Stimulated activated CD8-positive, alpha-beta memory T cell treated with anti-CD3 and anti-CD28 coated beads, Interleukin-4, amount 100 ng/mL, for 48 hours (primary cell): ENCODE data around the gene GYG2.
"Not testable (repeated sequence)": the region's sequence is repeated elsewhere in the genome, so short reads cannot be mapped to it uniquely, and the experiment has no call there.

Experiments
- DNase-seq: peaks from one replicate; pipeline ENCODE4 v3.0.0-alpha.2; 2020

The GYG2 gene

GRCh38 chrX:2828344-2828958 is at the start of gene GYG2:
Gene GYG2 (plus strand): TSS chrX:2828930. CDS start chrX:2830189, 1,259 bp downstream.
- no peak for DNase-seq

- not testable (repeated sequence) for DNase-seq
Observed at GRCh38 chrX:2780472-2781225, 48.1 kb upstream of the GYG2 start.

GRCh38 chrX:2781226-2781571 is 47.5 kb upstream of the GYG2 start:
- DNase-seq, result no peak

DNA sequence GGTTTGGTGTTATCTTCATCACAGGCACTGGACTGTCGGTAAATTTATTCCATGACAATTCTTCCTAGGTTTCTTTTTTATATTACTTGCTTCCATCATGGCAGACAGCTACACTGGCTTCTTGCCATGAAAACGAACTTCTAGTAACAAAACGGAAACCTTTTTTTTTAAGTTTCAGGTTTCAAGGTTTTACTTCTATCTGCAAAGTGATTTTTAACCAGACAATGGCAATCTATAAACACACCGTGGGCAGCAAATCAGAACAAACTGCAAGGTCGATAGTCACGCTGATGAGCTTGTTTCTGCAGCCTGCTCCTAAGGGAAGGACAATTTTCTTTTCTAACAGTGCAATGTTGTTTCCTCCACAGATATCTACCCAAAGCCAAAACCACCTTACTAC is 47.0 kb upstream of the GYG2 start:
- DNase-seq, result no peak

GRCh38 chrX:2782171-2782570 is 46.6 kb upstream of the GYG2 start:
- DNase-seq, result no peak

DNA sequence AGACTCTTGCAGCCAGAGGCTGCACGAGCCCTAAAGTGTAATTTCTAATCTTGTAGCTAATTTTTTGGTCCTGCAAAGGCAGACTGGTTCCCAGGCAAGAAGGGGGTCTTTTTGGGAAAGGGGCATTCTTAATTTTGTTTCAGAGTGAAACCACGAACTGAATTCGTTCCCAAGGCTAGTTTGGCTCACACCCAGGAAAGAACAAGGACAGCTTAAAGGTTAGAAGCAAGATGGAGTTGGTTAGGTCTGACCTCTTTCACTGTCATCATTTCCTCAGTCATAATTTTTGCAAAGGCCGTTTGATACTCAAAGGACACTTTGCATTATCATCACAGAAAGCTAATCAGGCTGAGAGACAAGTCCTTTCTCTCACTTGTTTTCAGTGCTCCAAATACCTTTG is 46.0 kb upstream of the GYG2 start:
- DNase-seq, result no peak

- no peak for DNase-seq
Observed at GRCh38 chrX:2784026-2784425, 44.7 kb upstream of the GYG2 start.

- no peak for DNase-seq
Observed at GRCh38 chrX:2785538-2785937, 43.2 kb upstream of the GYG2 start.

GRCh38 chrX:2788980-2789379 is 39.8 kb upstream of the GYG2 start:
- DNase-seq, result no peak

- DNase-seq, result no peak
Observed at GRCh38 chrX:2789569-2789968, 39.2 kb upstream of the GYG2 start.

DNA sequence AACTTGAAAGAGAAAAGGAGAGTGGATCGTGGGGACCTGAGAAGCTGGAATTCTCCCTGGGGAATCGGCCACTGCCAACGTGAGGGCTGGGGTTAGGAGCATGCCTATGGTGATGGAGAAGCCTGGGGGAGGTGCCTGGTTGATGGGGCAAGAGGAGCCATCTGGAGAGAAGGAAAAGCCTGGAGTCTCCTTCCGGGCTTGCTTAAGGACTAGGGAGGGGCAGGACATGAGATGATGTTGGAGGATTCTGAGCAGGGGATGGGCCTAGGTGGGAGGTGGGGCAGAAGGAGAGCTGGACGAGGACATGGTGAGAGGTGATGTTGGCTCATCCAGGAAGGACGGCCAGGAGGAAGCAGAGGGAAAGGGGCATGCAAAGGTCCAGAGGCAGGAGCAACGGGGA is 35.0 kb upstream of the GYG2 start:
- DNase-seq, result no peak

DNA sequence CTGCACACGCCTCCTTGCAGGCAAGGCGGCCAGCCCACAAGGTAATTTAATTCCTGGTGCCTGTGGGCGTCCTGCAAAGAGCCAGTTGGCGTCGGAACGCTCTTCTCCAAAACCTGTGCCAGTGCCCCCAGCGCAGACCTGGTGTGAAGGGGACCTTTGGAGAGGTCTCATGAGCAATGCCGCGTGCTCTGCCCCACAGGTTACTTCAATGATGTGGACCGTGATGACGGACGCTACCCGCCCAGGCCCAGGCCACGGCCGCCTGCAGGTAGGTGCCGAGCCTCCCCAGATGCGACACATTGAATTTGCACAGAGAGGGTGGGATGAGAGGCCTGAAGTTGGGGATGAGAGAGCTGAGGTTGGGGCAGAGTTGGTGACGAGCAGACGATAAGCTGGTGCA is 34.4 kb upstream of the GYG2 start:
- DNase-seq, result no peak

DNA sequence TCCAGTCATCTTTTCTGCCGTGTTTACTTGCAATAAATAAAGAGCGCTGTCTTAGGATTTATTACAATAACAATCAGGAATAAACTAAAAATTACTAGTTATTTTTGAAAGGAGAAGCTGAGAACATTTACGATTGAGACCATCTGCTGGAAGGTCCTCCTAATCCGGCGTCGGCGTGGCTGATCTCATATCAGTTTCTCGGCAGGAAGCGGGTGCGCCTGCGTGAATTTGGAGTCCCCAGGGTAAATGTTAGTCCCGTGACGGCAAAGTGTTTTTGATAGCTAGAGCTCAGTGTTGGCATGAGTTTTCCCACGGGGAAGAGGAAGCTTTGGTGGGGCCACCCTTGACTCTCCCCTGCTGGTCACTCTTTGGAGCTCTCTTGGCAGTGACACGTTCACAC is 31.9 kb upstream of the GYG2 start:
- not testable (repeated sequence) for DNase-seq

- no peak for DNase-seq
Observed at GRCh38 chrX:2799369-2799768, 29.4 kb upstream of the GYG2 start.

DNA sequence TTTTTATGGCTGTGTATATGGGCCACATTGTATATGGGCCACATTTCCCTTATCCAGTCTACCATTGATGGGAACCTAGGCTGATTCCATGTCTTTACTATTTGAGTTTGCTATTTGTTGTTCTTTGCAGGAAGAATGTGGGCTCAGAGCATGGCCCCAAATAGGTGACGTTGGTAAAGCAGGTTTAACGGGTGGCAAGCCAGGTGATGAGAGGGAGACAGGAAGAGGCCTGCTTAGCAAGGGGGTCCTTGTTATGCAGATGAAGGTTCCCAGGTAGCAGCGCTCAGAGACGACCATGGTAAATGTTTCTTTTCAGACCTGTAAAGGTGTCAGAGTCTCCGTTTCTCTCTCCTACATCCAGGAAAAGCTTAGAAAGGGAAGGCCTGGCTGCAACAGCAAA is 28.8 kb upstream of the GYG2 start:
- not testable (repeated sequence) for DNase-seq

- DNase-seq, result no peak
Observed at GRCh38 chrX:2801223-2801622, 27.5 kb upstream of the GYG2 start.

- DNase-seq, result not testable (repeated sequence)
Observed at GRCh38 chrX:2802376-2803090, 26.2 kb upstream of the GYG2 start.

DNA sequence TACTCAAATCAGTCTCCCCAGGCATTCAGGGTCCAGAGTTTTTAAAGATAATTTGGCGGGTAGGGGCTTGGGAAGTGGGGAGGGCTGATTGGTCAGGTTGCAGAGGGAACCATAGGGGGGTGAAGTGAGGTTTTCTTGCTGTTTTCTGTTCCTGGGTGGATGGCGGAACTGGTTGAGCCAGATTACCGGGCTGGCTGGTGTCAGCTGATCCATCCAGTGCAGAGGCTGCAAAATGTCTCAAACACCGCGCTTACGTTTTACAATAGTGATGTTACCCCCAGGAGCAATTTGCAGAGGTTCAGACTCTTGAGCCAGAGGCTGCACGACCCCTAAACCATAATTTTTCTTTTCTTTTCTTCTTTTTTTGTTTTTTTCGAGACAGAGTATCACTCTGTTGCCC is 25.2 kb upstream of the GYG2 start:
- DNase-seq, result not testable (repeated sequence)

- DNase-seq, result not testable (repeated sequence)
Observed at GRCh38 chrX:2804106-2804843, 24.5 kb upstream of the GYG2 start.

DNA sequence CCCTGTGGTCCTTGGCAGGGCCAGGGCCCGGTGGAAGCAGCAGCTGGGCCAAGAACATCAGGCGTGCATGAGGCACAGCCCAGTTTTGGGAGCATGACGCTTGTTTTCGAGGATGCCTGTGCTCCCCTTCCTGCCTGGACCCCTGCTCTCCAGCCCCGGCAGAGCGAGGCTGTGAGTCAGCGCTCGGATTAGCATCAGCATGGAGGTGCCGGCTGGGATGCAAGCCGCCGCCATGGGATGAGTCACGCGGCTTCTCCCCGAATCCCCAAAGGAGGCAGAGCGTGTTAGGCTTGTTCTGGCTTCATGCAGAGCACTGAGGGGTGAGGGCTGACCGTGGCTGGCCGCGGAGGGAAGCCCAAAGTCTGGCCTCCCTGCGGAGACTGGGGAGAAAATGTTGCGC is 23.9 kb upstream of the GYG2 start:
- DNase-seq, result not testable (repeated sequence)

DNA sequence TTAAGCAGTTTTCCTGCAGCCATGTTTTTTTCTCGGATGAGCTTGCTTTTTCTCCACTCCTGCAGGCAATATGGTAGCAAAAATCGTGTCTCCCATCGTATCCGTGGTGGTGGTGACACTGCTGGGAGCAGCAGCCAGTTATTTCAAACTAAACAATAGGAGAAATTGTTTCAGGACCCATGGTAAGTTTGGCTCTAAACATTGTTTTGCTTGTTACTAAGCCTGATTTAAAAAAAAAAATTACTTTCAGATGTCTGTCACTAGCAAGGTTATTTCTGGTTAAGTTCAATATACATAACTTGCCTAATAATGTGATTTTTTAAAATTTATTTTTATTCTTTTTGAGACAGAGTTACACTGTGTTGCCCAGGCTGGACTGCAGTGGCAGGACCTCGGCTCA is 17.5 kb upstream of the GYG2 start:
- no peak for DNase-seq

- peak; percentile 39 for DNase-seq
Observed at GRCh38 chrX:2812161-2812907, 16.4 kb upstream of the GYG2 start.

DNA sequence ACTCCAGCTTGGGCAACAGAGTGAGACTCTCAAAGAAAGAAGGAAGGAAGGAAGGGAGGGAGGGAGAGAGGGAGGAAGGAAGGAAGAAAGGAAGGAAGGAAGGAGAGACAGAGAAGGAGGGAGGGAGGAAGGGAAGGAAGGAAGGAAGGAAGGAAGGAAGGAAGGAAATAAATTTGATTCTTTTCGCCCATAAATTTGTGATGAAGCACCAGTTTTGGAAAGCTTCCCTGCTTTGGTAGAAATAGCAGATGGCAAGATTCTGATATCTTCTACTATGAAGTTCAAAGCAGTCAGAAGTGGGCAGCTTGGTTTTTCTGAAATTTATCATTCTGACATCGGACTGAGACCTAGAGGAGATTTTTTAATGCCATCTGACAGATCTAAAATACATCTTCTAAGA is 11.7 kb upstream of the GYG2 start:
- no peak for DNase-seq
